Heart right ventricle (tissue), 16 donors: ENCODE data around the gene GREB1L. TPM values are rescaled to one million over a fixed set of nuclear protein-coding genes. Genes with fewer than 3 reads are reported as not detected.
"Not testable (repeated sequence)": the region's sequence is repeated elsewhere in the genome, so short reads cannot be mapped to it uniquely, and the experiment has no call there.

Source experiments
- ATAC-seq, 8 donors: fragments of 200-7000 bp; cut with Tn5 transposase; one replicate each; pipeline ENCODE4 v1.9.1; 2020; ENCODE audit warnings: mild to moderate bottlenecking in 8 of 8, moderate library complexity in 8 of 8, moderate number of reproducible peaks in 1 of 8
- DNase-seq, 2 donors: peaks; one replicate each; pipeline ENCODE4 v3.0.0-alpha.2; 2020
- H3K27ac ChIP-seq, 10 donors: fragments of 200-600 bp; sonication (generic) in 2 of 10; one replicate each; pipeline versions ENCODE4 v1.5.0 to v1.8.0; 2020 to 2022; ENCODE audit warnings: mild to moderate bottlenecking in 3 of 10
- H3K27me3 ChIP-seq, 7 donors: fragments of 200-600 bp; one replicate each; pipeline ENCODE4 v1.8.0; 2021 to 2022; ENCODE audit warnings: mild to moderate bottlenecking in 2 of 7
- H3K36me3 ChIP-seq, 9 donors: fragments of 200-600 bp; sonication (generic) in 1 of 9; one replicate each; pipeline versions ENCODE4 v1.5.0 to v1.8.0; 2020 to 2022; ENCODE audit warnings: mild to moderate bottlenecking in 2 of 9
- H3K4me1 ChIP-seq, 9 donors: fragments of 200-600 bp; sonication (generic) in 1 of 9; one replicate each; pipeline versions ENCODE4 v1.5.0 to v1.8.0; 2020 to 2022; ENCODE audit warnings: mild to moderate bottlenecking in 4 of 9
- H3K4me3 ChIP-seq, 10 donors: fragments of 200-600 bp; sonication (generic) in 2 of 10; one replicate each; pipeline versions ENCODE4 v1.5.0 to v1.8.0; 2020 to 2022; ENCODE audit warnings: mild to moderate bottlenecking in 7 of 10, moderate library complexity in 2 of 10
- H3K9me3 ChIP-seq, 11 donors: fragments of 200-600 bp in 10 of 11; sonication (generic) in 2 of 11; one replicate each; pipeline versions ENCODE4 v1.5.0 to v1.8.0; 2013 to 2022; ENCODE audit warnings: mild to moderate bottlenecking in 2 of 11, control low read depth in 1 of 11, moderate library complexity in 1 of 11
- WGBS, 2 donors: extraction: QIAGEN DNeasy Blood & Tissue Kit; methylation state at CpG; one replicate each; pipeline ENCODE4 v1.1.7; 2013; ENCODE audit warnings: inconsistent platforms in 1 of 2; 5-methylcytosine and 5-hydroxymethylcytosine counted together
- intact Hi-C, 10 donors: fragments of 100-400 bp; cut with DNase I; formaldehyde crosslinking; loops; one replicate each; pipeline versions ENCODE4 v1.11.1 to v1.14.2; 2022
- polyA plus RNA-seq, 2 donors: library from polyadenylated mRNA; stranded (reverse); fragments of 200-250 nt; gene quantifications; one replicate each; pipeline ENCODE4 v1.2.3, GENCODE V29; 2013
- total RNA-seq, 10 donors: library from RNA; stranded (reverse); fragmentation: NEBNext Ultra II Directional in 3 of 10; extraction: Animal tissue kit (Norgen Biotek cat#: 25700) in 3 of 10; gene quantifications; one replicate each; pipeline versions ENCODE4 v1.2.1 to v1.2.4, GENCODE V29; 2021 to 2023
- TF ChIP-seq, protein P1 (sequence below), 9 donors: fragments of 200-600 bp; sonication (generic) in 2 of 9; IDR thresholded peaks; one replicate each; pipeline versions ENCODE4 v1.5.0 to v1.8.0; 2021 to 2022; ENCODE audit warnings: antibody characterized with exemption in 9 of 9, mild to moderate bottlenecking in 5 of 9, moderate library complexity in 1 of 9
- donor health status: Arrhythmogenic right ventricular cardiomyopathy.
- donor health status: ischemic (EF 13 %, LVEDD 7.1; RV severe dilation, severe dysfunction).
- donor health status: healthy with polysubstance abuse.
- donor health status: DM: no; HTN: yes; CAD: no.
- donor health status: DM: no; HTN: no; CAD: no.
- donor health status: ischemic (EF 25% LVEDD 6.9; RV normal size, moderate dysfunction).
- donor health status: ischemic (EF 25% LVEDD 5.7; RV mildly dilated, moderate dysfunction).
- donor health status: healthy.
- donor health status: DM: yes; HTN: yes; CAD: no.
- donor health status: Ischemic cardiomyopathy.
- donor health status: ischemic (EF 35%, LVEDD 5.7; RV mildly dilated, moderate dysfunction).
- donor health status: nonischemic (EF 11% LVEDD 7.7; RV severe dilation, severe dysfunction).
- donor health status: DM: yes; HTN: yes; CAD: no.
- donor health status: PGD.
- donor health status: ischemic (EF 29% LVEDD 5.4; RV normal size, mild dysfunction).
- donor health status: nonischemic (EF 23%, LVEDD 6.1; RV moderate dilation, normal function).

The GREB1L gene
- total and polyA plus RNA-seq, 12 donors: 0.54 to 14.3 (median 10.9) TPM

DNA sequence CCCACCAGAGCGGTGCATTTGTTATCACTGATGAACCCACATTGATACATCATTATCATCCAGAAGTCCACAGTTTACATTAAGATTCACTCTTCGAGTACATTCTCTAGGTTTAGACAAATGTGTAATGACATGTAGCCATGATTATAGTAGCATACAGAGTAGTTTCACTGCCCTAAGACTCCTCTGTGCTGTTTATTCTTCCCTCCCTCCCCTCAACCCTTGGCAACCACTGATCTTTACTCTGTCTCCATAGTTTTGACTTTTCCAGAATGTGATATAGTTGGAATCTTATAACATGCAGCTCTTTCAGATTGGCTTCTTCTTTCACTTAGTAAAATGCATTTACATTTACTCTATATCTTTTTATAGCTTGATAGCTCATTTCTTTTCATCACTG lies 31.2 kb upstream of the GREB1L start:
- WGBS, 2 donors: 77 to 81% methylated on average over 2 of the region's 2 CpGs
- Histone ChIP-seq H3K27me3 (no peaks in the 10 kb centered on the region), H3K9me3 (no peaks in the 10 kb centered on the region), H3K36me3 (no peaks in the 10 kb centered on the region), H3K27ac (no peak overlapping the region), H3K4me3 (no peak overlapping the region), H3K4me1 (no peaks in the 10 kb centered on the region)
- DNase-seq (no peak), ATAC-seq (no peak)
- TF ChIP-seq, protein P1, sequence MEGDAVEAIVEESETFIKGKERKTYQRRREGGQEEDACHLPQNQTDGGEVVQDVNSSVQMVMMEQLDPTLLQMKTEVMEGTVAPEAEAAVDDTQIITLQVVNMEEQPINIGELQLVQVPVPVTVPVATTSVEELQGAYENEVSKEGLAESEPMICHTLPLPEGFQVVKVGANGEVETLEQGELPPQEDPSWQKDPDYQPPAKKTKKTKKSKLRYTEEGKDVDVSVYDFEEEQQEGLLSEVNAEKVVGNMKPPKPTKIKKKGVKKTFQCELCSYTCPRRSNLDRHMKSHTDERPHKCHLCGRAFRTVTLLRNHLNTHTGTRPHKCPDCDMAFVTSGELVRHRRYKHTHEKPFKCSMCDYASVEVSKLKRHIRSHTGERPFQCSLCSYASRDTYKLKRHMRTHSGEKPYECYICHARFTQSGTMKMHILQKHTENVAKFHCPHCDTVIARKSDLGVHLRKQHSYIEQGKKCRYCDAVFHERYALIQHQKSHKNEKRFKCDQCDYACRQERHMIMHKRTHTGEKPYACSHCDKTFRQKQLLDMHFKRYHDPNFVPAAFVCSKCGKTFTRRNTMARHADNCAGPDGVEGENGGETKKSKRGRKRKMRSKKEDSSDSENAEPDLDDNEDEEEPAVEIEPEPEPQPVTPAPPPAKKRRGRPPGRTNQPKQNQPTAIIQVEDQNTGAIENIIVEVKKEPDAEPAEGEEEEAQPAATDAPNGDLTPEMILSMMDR (IDR thresholded peaks at IDR 0.05): no peak
- intact Hi-C loops: no loop called here

DNA sequence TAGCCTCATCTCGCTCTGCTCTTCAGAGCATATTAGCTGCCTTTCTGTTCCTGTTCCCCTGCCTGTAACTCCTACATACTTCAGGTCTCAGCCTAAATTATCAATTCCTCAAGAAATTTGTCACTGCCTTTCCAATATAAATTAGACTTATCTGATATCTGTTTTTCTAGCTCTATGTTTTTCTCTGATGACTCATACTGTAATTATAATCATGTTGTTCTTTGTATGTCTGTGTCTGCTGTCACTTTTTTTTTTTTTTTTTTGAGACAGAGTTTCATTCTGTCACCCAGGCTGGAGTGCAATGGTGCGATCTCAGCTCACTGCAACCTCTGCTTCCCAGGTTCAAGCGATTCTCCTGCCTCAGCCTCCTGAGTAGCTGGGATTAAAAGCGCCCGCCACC lies 27.6 kb upstream of the GREB1L start:
- WGBS, 2 donors: 89 to 92% methylated on average over 5 of the region's 5 CpGs
- H3K4me1 ChIP-seq, H3K4me3 ChIP-seq, H3K27me3 ChIP-seq, DNase-seq, ATAC-seq, intact Hi-C loops, H3K27ac ChIP-seq, H3K9me3 ChIP-seq, H3K36me3 ChIP-seq: not testable (repeated sequence)

DNA sequence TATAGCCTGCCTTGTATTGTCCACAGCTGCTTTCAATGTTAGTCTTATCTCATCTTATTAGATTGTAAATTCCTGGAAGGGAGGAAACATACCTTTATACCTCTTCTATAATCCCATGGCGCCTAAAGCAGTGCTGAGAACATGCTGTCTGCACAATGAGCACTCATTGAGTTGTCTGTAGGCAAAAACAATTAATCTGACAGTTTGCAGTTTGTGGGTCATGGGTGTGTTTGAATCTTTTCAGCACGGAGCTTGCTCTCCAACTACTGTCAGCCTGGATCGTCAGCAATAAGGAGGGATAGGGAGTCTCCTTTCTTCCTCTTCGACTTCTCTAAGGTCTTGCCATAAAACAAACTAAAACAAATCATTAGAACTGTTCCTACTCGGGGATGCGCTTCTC lies 26.5 kb upstream of the GREB1L start:
- Histone ChIP-seq H3K4me1 (no peaks in the 10 kb centered on the region), H3K27ac (no peak overlapping the region), H3K27me3 (no peaks in the 10 kb centered on the region), H3K9me3 (no peaks in the 10 kb centered on the region), H3K36me3 (no peaks in the 10 kb centered on the region), H3K4me3 (no peak overlapping the region)
- intact Hi-C loops: no loop called here
- DNase-seq: no peak
- 66 to 70% methylated on average over 6 of the region's 6 CpGs for WGBS, 2 donors
- TF ChIP-seq, protein P1 (IDR thresholded peaks at IDR 0.05): no peak
- ATAC-seq: no peak

DNA sequence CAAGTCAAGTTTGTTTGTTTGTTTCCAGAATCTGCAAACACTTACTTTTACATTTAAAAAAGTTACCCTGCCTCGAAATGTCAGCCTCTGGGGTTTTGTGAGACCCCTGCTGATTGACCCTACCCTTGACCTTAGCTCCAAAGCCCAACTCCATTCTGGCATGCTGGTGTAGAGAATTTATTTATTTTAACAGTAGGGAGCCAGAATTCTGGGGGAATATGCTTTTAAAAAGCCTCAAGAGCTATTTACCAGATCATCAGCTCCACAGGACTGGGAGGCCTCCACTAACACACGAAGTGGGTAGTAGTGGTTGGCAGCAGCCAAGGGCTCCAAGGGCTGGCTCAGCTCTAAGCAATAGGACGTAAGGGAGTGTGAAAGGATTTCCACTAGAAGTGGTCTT lies 23.2 kb upstream of the GREB1L start:
- Histone ChIP-seq H3K9me3 (no peaks in the 10 kb centered on the region), H3K4me1 (no peaks in the 10 kb centered on the region), H3K4me3 (no peak overlapping the region), H3K36me3 (no peaks in the 10 kb centered on the region), H3K27me3 (no peaks in the 10 kb centered on the region), H3K27ac (no peak overlapping the region)
- intact Hi-C loops: no loop called here
- 58 to 70% methylated on average over 3 of the region's 3 CpGs for WGBS, 2 donors
- DNase-seq (no peak), ATAC-seq (no peak)
- TF ChIP-seq, protein P1 (IDR thresholded peaks at IDR 0.05): no peak

DNA sequence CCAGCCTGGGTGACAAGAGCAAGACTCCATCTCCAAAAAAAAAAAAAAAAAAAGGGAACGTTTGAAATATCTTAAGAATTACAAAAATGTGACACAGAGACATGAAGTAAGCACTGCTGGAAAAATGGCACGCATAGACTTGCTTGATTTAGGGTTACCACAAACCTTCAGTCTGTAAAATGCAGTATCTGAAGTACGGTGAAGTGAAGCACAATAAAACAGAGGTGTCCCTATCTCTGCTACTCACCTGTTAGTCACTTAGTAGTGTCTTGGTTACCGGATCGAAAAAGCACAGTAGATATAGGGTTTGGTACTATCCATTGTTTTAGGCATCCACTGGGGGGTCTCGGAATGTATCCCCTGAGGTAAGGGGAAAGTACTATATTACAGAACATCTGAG lies 11.6 kb upstream of the GREB1L start:
- Histone ChIP-seq H3K9me3 (no peaks in the 10 kb centered on the region), H3K4me1 (no peaks in the 10 kb centered on the region), H3K36me3 (no peaks in the 10 kb centered on the region), H3K27ac (no peak overlapping the region), H3K4me3 (no peak overlapping the region), H3K27me3 (peaks cover 0 to 3% (median 0%) of the 10 kb centered on the region in 7 donors)
- no peak for DNase-seq
- ATAC-seq: no peak
- TF ChIP-seq, protein P1 (IDR thresholded peaks at IDR 0.05): no peak
- intact Hi-C loops: loop anchor here in 1 of 10 donors (10.0 kb wide), 1 partner anchor 164 kb away; no protein-coding TSS in a partner anchor
- 64 to 68% methylated on average over 6 of the region's 6 CpGs for WGBS, 2 donors
